Measurements from ENCODE around the gene PPP2R5D.
"Not testable (repeated sequence)": the region's sequence is repeated elsewhere in the genome, so short reads cannot be mapped to it uniquely, and the experiment has no call there.

Gene PPP2R5D

GRCh38 chr6:43041475-43041874, 57.1 kb downstream of the PPP2R5D start:
- intact Hi-C loops (cut with DNase I); DNase-seq: not testable (repeated sequence)

GRCh38 chr6:43043310-43043709, 58.9 kb downstream of the PPP2R5D start:
- intact Hi-C loops (cut with DNase I) = no loop called here

GRCh38 chr6:43045371-43045930, 61.1 kb downstream of the PPP2R5D start:
- intact Hi-C loops (cut with DNase I) = no loop called here
- DNase-seq = no peak

More at GRCh38 chr6:43043310-43043709, 58.9 kb downstream of the PPP2R5D start:
- no peak for DNase-seq

GRCh38 chr6:43047998-43048397, 63.6 kb downstream of the PPP2R5D start:
- intact Hi-C loops (cut with DNase I) = no loop called here
- DNase-seq = no peak

- DNase-seq = no peak
- intact Hi-C loops (cut with DNase I) = no loop called here
These were observed 66.6 kb downstream of the PPP2R5D start for GRCh38 chr6:43050981-43051380.

GRCh38 chr6:43052225-43052841, 68.0 kb downstream of the PPP2R5D start:
- intact Hi-C loops (cut with DNase I) = no loop called here
- DNase-seq = no peak

- intact Hi-C loops (cut with DNase I) = no loop called here
- DNase-seq = peak in 25 of 42 donors; percentile 8 to 55 (median 30)
These were observed 68.6 kb downstream of the PPP2R5D start for GRCh38 chr6:43052842-43053544.

- peak; percentile 64 to 95 (median 86) for DNase-seq
- intact Hi-C loops (cut with DNase I) = no loop called here
These were observed 69.3 kb downstream of the PPP2R5D start, which contains the start of gene CUL7 for GRCh38 chr6:43053545-43054205. Gene CUL7, minus strand, starts transcription at chr6:43053851. Its CDS starts 1,063 bp downstream, at chr6:43052788.

- no peak for DNase-seq
- intact Hi-C loops (cut with DNase I) = no loop called here
These were observed 70.0 kb downstream of the PPP2R5D start for GRCh38 chr6:43054206-43054943.

GRCh38 chr6:43055966-43056365, 71.6 kb downstream of the PPP2R5D start:
- DNase-seq = no peak
- intact Hi-C loops (cut with DNase I) = loop anchor here (5.0 kb wide), 1 partner anchor 126 kb away; the partner anchor contains the start of gene CUL9

- no peak for DNase-seq
- intact Hi-C loops (cut with DNase I) = loop anchor here (2.0 to 5.0 kb wide), 2 partner anchors 46 to 124 kb away; partner anchors contain the start of genes CUL9 and MEA1
These were observed 74.2 kb downstream of the PPP2R5D start for GRCh38 chr6:43058531-43058930.

GRCh38 chr6:43059168-43060033, 75.0 kb downstream of the PPP2R5D start, which contains the start of the genes KLC4 and MRPL2:
Gene KLC4, plus strand, starts transcription at chr6:43059631. Its CDS starts 1,705 bp downstream, at chr6:43061336.
Gene MRPL2, minus strand, starts transcription at chr6:43059434. Its CDS starts 53 bp downstream, at chr6:43059381.
- intact Hi-C loops (cut with DNase I) = loop anchor here (2.0 to 5.0 kb wide), 2 partner anchors 47 to 123 kb away; partner anchors contain the start of genes CUL9 and MEA1
- DNase-seq = peak; percentile 96 to 100 (median 99)

- intact Hi-C loops (cut with DNase I) = no loop called here
- DNase-seq = no peak
These were observed 75.8 kb downstream of the PPP2R5D start for GRCh38 chr6:43060034-43060754.

GRCh38 chr6:43060755-43061633, 76.6 kb downstream of the PPP2R5D start:
- no peak for DNase-seq
- intact Hi-C loops (cut with DNase I) = no loop called here

- no peak for DNase-seq
- intact Hi-C loops (cut with DNase I) = no loop called here
These were observed 77.5 kb downstream of the PPP2R5D start for GRCh38 chr6:43061861-43062260.

Measured in head of caudate nucleus (tissue), 42 donors.